Ureter (tissue), 1 donor: Measurements from ENCODE around the gene FMO1. TPM values are rescaled to one million over a fixed set of nuclear protein-coding genes. Genes with fewer than 3 reads are reported as not detected.
"Not testable (repeated sequence)": the region's sequence is repeated elsewhere in the genome, so short reads cannot be mapped to it uniquely, and the experiment has no call there.

Experiments used
- DNase-seq: peaks from one replicate; pipeline ENCODE4 v3.0.0-alpha.2; 2020; ENCODE audit warnings: low spot score
- total RNA-seq: library from RNA; stranded (reverse); gene quantifications from one replicate; pipeline ENCODE4 v1.2.4, GENCODE V29; 2023
- donor health status: DM: yes; HTN: yes; CAD: no.

Gene FMO1
- total RNA-seq, 1 donor from 2014 or later = 0.18 TPM

DNA sequence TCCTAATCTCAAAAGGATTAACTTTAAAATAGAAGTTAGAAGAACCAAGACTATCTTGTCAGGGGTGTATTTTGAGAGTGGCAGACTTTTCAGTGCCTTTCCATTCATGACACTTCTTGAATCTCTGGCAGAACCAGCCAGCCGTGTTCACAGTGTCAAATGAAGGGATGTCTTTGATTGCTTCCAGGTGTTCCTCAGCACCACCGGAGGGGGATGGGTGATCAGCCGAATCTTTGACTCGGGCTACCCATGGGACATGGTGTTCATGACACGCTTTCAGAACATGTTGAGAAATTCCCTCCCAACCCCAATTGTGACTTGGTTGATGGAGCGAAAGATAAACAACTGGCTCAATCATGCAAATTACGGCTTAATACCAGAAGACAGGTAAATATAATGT is 32.3 kb downstream of the FMO1 start:
- no peak for DNase-seq

DNA sequence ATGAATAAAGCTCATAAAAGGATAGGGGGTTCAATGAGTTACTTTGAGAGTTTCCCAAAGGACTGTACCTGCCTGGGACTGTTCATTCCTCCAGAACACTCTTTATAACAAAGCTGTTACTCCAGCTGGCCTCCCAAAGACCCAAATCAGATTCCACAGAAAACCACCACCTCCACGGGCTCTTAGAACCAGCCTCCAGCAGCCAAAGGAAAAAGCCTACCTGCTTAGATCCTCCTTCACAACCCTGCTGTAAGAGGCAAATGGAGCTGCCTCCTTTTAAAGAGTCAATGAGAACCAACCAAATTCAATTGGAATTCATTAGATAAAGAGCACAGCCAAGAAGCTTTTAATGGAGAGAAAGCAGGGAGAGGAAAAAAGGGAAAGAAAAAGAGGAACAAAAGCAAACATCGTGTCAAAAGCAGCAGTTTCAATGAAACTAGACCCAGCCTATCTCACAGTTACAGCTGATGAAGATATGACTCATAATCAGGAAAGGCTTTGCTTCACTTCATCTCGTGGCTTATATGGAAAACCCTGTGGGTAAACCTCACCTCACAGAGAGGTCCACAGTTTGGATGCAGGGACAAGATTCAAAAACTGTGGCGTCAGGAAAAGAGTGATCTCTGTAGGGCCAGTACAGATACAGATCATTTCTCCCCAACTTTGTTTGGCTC is 37.9 kb downstream of the FMO1 start:
- no peak for DNase-seq

DNA sequence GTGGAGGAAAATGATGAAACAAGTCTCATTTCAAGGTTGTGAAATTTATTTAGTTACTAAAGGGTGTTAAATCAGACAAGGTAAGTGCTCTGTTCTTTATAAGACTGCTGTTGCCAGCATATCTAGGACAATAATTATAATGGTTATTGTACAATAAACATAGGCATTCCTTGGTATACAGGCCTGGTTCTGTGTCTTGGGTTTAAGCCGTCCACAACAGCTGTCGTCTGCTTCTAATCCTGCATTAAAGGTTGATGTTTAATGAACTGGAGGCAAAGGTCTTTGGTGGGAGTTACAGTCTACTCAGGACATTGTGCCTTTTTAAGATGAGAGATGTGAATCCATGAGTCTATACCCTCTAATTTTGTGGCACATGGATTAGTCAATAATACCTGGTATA is 42.3 kb downstream of the FMO1 start:
- no peak for DNase-seq

DNA sequence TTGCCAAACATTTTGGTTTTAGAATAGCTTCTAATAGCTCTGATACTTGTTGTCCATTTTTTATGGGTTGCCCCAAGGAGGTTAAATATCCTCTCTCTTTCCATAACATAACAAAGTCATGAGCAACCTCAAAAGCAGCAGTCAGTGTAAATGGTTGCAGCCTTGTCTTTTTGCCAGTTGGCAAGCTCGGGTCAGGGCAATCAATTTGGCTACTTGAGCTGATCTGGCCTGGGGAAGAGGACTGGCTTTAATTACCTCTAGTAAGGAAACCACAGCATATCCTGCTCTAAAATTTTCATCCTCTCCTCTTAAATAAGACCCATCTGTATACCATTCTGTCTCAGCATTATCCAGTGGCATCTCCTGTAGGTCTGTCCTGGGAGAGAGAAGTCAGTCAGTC is 44.5 kb downstream of the FMO1 start:
- no peak for DNase-seq

DNA sequence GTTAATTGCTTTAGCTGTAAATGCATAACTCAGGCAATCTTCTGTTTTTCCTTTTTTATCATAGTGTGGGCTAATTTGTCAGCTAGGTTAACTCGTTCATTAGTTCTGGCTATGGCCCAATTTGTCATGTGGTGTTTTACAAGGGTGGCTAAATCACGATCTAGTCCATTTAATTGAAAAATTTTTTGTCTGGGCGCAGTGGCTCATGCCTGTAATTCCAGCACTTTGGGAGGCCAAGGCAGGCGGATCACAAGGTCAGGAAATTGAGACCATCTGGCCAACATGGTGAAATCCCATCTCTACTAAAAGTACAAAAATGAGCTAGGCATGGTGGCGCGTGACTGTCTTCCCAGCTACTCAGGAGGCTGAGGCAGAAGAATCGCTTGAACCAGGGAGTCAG is 47.1 kb downstream of the FMO1 start:
- DNase-seq = not testable (repeated sequence)

DNA sequence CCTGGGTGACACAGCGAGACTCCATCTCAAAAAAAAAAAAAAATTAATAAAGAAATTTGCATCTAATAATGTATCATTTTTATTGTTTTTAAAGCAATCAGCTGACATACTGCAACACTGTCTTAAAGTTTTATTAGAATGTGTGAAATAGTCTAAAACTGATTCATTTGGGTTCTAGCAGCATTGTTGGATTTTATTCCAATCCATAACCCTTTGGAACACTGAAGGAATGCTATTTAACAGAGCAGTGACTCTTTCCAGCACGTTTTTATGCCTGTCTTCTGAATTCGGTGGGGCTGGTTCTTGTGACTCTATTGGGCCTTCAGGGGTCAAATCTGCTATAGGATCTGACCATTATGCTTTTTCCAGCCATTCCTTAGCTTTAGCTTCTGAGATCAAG is 47.5 kb downstream of the FMO1 start:
- no peak for DNase-seq

DNA sequence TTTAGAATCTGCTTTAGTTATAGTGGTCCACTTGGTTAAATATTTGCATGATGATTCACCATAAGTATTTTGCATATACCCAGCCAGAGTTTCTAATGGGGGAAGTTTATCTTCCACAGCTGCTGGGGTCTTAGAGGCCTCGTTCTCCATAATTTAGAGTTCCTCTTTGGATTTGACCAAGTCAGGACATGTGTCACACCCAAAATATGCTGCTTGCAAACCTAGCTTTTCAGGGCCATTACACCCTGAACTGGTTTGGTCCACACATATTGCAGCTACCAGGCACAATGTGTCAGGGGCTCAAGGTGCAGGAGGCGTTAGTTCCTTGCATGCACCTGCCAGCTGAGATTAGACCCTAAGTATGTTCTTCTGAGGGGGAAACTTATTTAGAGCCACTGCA is 48.6 kb downstream of the FMO1 start:
- no peak for DNase-seq

DNA sequence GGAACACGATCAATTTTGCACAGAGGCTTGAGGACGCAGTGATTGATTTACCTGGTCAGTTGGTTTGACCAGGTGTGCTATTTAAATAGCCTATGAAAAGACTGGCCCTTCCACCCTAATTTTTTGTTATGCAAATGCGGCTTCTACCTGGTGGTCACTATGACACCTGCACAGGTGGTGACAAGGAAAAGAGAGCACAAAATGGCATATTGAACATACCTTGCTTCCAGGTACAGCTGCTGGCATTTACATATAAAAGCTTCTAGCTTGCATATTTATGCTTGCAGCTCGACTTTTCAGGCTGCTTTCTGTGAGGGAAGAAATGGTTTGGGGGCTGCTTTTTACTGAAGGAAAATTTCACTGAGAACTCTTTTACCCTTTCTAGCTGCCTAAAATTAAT is 50.4 kb downstream of the FMO1 start:
- DNase-seq = no peak

DNA sequence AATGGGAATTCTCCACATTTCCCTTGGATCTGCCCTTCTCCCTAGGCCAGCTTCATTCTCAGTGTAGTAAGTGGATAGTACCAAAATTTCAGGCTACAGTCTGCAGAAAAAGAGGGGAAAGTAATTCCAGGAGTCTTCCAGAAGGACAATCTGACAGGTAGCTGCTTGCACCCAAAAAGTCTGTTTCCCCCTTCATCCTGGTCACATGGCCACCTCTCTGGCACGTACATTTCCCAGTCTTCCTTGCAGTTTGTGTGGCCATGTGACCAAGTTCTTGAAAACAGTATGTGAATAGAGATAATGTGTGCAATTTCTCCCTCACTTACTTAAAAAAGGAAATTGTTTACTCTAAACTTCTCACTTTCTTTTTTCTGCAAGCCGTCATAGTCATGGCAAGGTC is 51.0 kb downstream of the FMO1 start:
- no peak for DNase-seq

DNA sequence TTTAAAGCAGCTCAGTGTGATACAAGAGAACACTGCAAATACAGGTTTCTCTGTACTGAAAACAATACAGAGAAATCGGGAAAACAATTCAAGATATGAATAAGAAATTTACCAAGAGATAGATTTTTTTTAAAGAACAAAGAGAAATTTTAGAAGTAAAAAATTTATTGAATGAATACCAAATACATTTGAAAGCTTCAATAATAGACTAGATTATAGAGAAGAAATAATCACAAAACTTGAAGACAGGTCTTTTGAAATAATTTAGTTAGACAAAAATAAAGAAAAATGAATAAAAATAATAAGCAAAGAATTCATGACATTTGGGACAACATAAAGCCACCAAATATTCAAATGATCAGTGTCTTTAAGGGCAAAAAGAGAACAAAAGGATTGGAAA is 52.1 kb downstream of the FMO1 start:
- DNase-seq = no peak

DNA sequence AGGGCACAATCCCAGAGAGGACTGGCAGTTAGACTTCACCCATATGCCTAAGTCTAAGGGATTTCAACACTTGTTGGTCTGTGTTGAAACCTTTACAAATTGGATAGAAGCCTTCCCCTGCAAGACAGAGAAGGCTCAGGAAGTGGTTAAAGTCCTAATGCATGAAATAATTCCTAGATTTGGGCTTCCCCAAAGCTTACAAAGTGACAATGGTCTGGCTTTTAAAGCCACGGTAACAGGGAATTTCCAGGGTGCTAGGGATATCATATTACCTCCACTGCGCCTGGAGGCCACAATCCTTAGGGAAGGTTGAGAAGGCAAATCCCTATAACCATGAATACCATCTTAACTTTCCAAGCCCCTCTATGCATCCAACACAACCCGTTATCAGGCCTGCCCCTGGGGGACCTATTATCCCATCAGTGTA is 62.4 kb downstream of the FMO1 start:
- DNase-seq = no peak

DNA sequence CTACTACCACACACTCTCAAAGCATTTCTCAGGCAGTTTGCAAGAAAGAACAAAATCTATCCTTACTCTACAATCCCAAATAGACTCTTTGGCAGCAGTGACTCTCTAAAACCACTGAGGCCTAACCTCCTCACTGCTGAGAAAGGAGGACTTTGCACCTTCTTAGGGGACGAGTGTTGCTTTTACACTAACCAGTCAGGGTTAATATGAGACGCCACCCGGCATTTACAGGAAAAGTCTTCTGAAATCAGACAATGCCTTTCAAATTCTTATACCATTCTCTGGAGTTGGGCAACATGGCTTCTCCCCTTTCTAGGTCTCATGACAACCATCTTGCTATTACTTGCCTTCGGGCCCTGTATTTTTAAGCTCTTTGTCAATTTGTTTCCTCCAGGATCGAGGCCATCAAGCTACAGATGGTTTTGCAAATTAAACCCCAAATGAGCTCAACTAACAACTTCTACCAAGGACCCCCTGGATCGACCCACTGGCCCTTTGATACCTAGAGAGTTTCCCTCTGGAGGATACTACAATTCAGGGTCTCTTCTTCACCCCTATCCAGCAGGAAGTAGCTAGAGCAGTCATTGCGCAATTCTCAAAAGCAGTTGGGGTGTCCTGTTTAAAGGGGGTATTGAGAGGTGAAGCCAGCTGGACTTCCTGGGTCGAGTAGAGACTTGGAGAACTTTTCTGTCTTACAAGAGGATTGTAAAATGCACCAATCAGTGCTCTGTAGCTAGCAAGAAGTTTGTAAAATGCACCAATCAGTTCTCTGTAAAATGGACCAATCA is 63.7 kb downstream of the FMO1 start:
- DNase-seq = no peak

DNA sequence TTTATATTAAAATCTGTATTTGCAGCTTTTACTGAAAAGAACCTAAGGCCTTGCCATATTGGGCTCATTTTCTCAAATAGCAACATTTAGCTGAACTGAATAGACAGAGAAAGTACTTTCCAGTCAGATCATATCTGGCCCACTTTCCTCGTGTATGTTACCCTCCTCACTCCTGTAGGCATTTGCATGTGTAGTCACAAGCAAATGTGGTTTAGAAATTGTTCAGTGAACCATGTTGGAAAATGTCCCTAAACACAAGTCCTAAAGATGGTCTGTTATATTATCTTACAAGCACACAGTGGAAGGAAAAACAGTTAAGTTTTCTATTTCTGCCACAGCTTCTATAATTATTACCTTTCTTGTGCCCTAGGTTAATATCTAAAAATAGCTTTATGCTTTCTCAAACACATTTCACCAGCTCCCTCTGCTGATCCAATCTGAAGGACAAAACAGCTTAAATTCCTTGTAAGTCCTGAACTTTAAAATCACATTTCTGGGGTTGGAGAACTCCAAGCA is 65.1 kb downstream of the FMO1 start:
- DNase-seq = no peak

DNA sequence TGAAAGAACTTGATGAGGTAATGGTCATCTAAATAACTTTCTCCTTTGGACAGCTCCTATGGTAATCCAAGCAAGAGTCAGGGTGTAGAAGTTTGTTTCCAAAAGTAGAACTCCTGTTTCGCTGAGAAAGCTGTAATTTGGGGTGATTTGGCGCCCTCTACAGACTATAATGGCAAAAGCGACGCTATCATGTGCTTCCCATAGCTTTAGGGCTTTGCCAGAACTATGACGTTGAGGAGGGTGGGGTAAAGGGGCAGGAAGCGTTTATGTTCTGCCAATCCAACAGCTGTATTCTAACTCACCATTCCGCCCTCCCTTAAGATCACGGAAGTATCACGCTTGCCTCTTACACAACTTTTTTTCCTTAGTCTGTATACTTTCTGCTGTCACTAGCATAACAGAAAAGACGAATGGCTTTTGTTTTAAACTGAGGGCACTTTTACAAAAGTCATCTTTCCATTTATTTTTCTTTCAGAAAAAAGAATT is 65.6 kb downstream of the FMO1 start, which contains the start of gene FMO4:
Gene FMO4, plus strand, starts transcription at position 349 of the 486 bp plus-strand sequence. CDS start 5,643 bp downstream, outside the sequence.
- peak; percentile 96 for DNase-seq

DNA sequence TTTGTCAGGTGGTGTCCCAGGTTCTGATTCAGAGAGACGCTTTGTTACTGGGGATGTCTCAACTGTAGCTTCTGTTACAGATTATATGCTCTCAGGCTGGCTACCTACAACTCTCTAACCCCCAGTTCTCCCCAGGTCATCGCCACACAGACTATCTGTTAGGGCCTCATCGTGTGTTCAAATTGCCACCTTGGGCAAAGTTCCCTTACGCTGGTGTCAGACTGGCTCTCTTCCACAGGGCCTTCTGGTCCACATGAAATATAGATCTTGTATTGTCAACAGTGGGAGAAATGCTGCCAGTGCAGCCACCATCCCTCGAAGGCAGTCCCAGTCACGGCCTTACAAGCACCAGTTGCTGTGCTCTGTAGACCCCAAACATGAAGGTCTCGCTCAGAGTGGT is 81.0 kb downstream of the FMO1 start:
- no peak for DNase-seq

DNA sequence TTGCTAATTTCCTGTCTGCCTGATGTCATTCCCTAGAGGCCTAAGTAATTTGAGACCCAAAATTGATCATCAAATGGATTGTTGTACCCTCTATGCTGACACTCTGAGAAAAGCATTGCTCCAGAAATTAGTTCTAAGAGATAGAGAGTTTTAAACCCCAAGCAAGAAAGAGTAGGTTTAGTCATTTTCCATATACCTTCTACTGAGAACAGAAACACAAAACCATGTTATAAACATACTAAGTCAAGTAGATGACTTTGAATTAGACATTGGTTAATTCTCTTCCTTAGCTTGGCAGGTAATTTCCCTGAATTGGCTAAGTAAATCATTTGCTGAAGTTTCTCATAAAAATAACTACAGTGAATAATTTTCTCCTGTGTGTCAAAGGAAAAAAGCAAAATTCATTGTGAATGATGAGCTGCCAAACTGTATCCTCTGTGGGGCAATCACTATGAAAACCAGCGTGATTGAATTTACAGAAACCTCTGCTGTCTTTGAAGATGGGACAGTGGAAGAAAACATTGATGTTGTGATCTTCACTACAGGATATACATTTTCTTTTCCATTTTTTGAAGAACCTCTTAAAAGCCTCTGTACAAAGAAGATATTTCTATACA is 85.8 kb downstream of the FMO1 start:
- DNase-seq = no peak

Other genes starting within 250 kb of the FMO1 start
- gene FMO3, start 157.6 kb upstream of the FMO1 start, total RNA-seq = 0.65 TPM
- gene FMO2, start 63.2 kb upstream of the FMO1 start, total RNA-seq = 6.7 TPM
- gene FMO4, start 65.7 kb downstream of the FMO1 start, total RNA-seq = 5.1 TPM
- 254 TPM for gene PRRC2C, start 237.0 kb downstream of the FMO1 start, total RNA-seq